Hepatocyte (in vitro differentiated cells): ENCODE data around the gene IMMP2L. TPM values are rescaled to one million over a fixed set of nuclear protein-coding genes. Genes with fewer than 3 reads are reported as not detected.

Experiments
- DNase-seq: peaks from one replicate; pipeline ENCODE4 v3.0.0-alpha.2; 2016; ENCODE audit warnings: low spot score
- H2AFZ ChIP-seq: fragments of 200-600 bp; sonication (generic); 2 replicates; pipeline ENCODE4 v1.6.0; 2016; ENCODE audit warnings: antibody characterized with exemption, mild to moderate bottlenecking
- H3K27ac ChIP-seq: fragments of 200-600 bp; sonication (generic); 2 replicates; pipeline ENCODE4 v1.5.1; 2016; ENCODE audit warnings: mild to moderate bottlenecking
- H3K27me3 ChIP-seq: fragments of 200-600 bp; sonication (generic); 2 replicates; pipeline ENCODE4 v1.6.1; 2016
- H3K36me3 ChIP-seq: fragments of 200-600 bp; sonication (generic); replicated peaks from 2 replicates; pipeline ENCODE4 v1.5.1; 2016; ENCODE audit warnings: low read depth; ENCODE audit not compliant: insufficient read depth
- H3K4me1 ChIP-seq: fragments of 200-600 bp; sonication (generic); 2 replicates; pipeline ENCODE4 v1.5.1; 2016; ENCODE audit warnings: mild to moderate bottlenecking, moderate library complexity; ENCODE audit not compliant: insufficient read depth
- H3K4me2 ChIP-seq: fragments of 200-600 bp; sonication (generic); 2 replicates; pipeline ENCODE4 v1.6.0; 2016
- H3K4me3 ChIP-seq: fragments of 200-600 bp; sonication (generic); 2 replicates; pipeline ENCODE4 v1.5.1; 2016; ENCODE audit warnings: mild to moderate bottlenecking
- H3K79me2 ChIP-seq: fragments of 200-600 bp; sonication (generic); 2 replicates; pipeline ENCODE4 v1.6.0; 2017; ENCODE audit warnings: mild to moderate bottlenecking
- H3K9me2 ChIP-seq: fragments of 200-600 bp; sonication (generic); replicated peaks from 2 replicates; pipeline ENCODE4 v1.6.0; 2017; ENCODE audit warnings: mild to moderate bottlenecking; ENCODE audit not compliant: insufficient read depth
- H3K9me3 ChIP-seq: fragments of 200-600 bp; sonication (generic); 2 replicates; pipeline ENCODE4 v1.5.1; 2016; ENCODE audit warnings: low read depth, mild to moderate bottlenecking
- H4K20me1 ChIP-seq: fragments of 200-600 bp; sonication (generic); 2 replicates; pipeline ENCODE4 v1.6.0; 2016; ENCODE audit warnings: mild to moderate bottlenecking; ENCODE audit not compliant: insufficient read depth, poor library complexity, severe bottlenecking
- EZH2 ChIP-seq: fragments of 200-600 bp; sonication (generic); IDR thresholded peaks from 2 replicates; pipeline ENCODE4 v1.6.1; 2016; ENCODE audit warnings: antibody characterized with exemption, mild to moderate bottlenecking, borderline replicate concordance
- EZH2phosphoT487 ChIP-seq: fragments of 200-600 bp; sonication (generic); IDR thresholded peaks from one replicate; pipeline ENCODE4 v1.6.1; 2018; ENCODE audit warnings: antibody characterized with exemption, mild to moderate bottlenecking, low read depth, moderate library complexity; ENCODE audit not compliant: unreplicated experiment, severe bottlenecking
- WGBS: methylation state at CpG from one replicate; pipeline ENCODE4 v1.1.6; 2016; ENCODE audit warnings: low lambda C conversion rate; ENCODE audit errors: missing lambda C conversion rate; 5-methylcytosine and 5-hydroxymethylcytosine counted together
- polyA plus RNA-seq: library from polyadenylated mRNA; unstranded; fragments of >200 nt; fragmentation: Nextera tagmentation; extraction: Ambion mirVana; gene quantifications from 2 replicates; pipeline ENCODE4 v1.2.1, GENCODE V29; 2016
- total RNA-seq: library from RNA; depleted of rRNA; stranded (reverse); fragments of >200 nt; gene quantifications from 2 replicates; pipeline ENCODE4 v1.2.3, GENCODE V29; 2014
- TF ChIP-seq, protein P1 (sequence below): fragments of 200-600 bp; sonication (generic); IDR thresholded peaks from 2 replicates; pipeline ENCODE4 v1.5.1; 2016; ENCODE audit warnings: antibody characterized with exemption, mild to moderate bottlenecking; ENCODE audit not compliant: poor library complexity

Gene IMMP2L
- total and polyA plus RNA-seq, 2 experiments from 2014 or later = 13.3 to 17.6 TPM

DNA sequence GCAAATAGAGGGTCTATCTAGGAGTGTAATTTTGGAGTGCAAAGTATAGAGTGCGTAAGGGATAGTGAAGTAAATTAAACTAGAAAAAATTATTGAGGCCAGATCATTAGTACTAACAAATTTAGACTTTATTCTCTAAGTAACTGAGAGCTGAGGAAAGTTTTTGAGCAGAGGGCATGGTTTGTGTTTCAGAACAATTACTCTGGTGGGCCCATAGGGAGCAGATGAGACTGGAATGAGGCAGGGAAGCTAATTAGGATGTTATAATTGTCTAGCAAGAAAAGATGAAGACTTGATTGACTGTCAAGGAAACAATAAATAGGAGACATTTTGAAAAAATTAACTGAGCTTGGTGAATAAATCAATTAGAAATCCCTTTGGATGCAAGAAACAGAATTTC lies 37.8 kb upstream of the IMMP2L start:
- Histone ChIP-seq H3K27ac (no peak overlapping the region), H3K4me2 (no peak overlapping the region), H3K9me2 (no peaks in the 10 kb centered on the region), H3K9me3 (no peaks in the 10 kb centered on the region), H3K4me1 (no peaks in the 10 kb centered on the region), H2AFZ (no peak overlapping the region), H3K79me2 (no peaks in the 10 kb centered on the region), H3K27me3 (no peaks in the 10 kb centered on the region), H3K36me3 (no peaks in the 10 kb centered on the region), H4K20me1 (no peaks in the 10 kb centered on the region), H3K4me3 (no peak overlapping the region)
- 93% methylated on average over 1 of the region's 1 CpG for WGBS
- TF ChIP-seq EZH2phosphoT487 (no peak), EZH2 (no peak)
- TF ChIP-seq, protein P1, sequence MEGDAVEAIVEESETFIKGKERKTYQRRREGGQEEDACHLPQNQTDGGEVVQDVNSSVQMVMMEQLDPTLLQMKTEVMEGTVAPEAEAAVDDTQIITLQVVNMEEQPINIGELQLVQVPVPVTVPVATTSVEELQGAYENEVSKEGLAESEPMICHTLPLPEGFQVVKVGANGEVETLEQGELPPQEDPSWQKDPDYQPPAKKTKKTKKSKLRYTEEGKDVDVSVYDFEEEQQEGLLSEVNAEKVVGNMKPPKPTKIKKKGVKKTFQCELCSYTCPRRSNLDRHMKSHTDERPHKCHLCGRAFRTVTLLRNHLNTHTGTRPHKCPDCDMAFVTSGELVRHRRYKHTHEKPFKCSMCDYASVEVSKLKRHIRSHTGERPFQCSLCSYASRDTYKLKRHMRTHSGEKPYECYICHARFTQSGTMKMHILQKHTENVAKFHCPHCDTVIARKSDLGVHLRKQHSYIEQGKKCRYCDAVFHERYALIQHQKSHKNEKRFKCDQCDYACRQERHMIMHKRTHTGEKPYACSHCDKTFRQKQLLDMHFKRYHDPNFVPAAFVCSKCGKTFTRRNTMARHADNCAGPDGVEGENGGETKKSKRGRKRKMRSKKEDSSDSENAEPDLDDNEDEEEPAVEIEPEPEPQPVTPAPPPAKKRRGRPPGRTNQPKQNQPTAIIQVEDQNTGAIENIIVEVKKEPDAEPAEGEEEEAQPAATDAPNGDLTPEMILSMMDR = no peak
- no peak for DNase-seq

DNA sequence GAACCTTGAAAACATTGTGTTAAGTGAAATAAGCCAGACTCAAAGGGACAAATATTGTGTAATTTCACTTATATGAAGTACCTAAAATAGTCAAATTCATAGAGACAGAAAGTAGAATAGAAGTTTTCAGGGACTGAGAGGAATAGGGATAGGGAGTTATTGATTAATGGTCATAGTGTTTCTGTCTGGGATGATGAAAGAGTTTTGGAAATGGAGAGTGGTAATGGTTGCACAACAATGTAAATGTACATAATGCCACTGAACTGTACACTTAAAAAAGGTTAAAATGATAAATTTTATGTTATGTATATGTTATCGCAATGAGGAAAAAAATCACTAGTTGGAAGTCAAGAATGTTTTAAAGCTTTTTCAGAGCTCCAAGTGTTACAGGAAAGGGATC lies 33.5 kb upstream of the IMMP2L start:
- H3K4me3 ChIP-seq = no peak overlapping the region
- H3K4me2 ChIP-seq = no peak overlapping the region
- H3K36me3 ChIP-seq = no peaks in the 10 kb centered on the region
- WGBS = 91% methylated on average over 1 of the region's 1 CpG
- H3K79me2 ChIP-seq = no peaks in the 10 kb centered on the region
- H3K4me1 ChIP-seq = no peaks in the 10 kb centered on the region
- no peak for DNase-seq
- H3K9me3 ChIP-seq = no peaks in the 10 kb centered on the region
- H4K20me1 ChIP-seq = no peaks in the 10 kb centered on the region
- no peak overlapping the region for H2AFZ ChIP-seq
- H3K27me3 ChIP-seq = no peaks in the 10 kb centered on the region
- TF ChIP-seq, protein P1 = no peak
- TF ChIP-seq EZH2 = no peak
- no peak overlapping the region for H3K27ac ChIP-seq
- H3K9me2 ChIP-seq = no peaks in the 10 kb centered on the region

DNA sequence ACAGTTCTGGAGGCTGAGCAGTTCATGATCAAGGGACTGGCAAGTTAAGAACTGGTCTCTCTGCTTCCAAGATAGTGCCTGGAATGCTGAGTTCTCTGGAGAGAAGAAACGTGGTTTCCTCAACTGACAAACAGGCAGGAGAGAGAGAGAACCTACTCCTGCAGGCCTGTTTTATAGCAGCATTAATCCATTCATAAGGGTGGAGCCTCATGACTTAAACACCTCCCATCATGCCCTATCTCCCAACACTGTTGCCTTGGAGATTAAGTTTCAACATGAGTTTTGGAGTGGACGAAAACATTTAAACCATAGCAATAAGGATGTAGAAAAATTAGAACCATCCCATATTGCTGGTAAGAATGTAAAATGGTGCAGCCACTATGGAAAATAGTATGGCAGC lies 32.3 kb upstream of the IMMP2L start:
- Histone ChIP-seq H3K9me2 (no peaks in the 10 kb centered on the region), H3K27me3 (no peaks in the 10 kb centered on the region), H3K4me3 (no peak overlapping the region), H3K9me3 (no peaks in the 10 kb centered on the region), H3K79me2 (no peaks in the 10 kb centered on the region), H2AFZ (no peak overlapping the region), H3K4me2 (no peak overlapping the region), H3K4me1 (no peaks in the 10 kb centered on the region), H4K20me1 (no peaks in the 10 kb centered on the region), H3K36me3 (no peaks in the 10 kb centered on the region), H3K27ac (no peak overlapping the region)
- TF ChIP-seq EZH2 = no peak
- TF ChIP-seq, protein P1 = no peak
- no peak for TF ChIP-seq EZH2phosphoT487
- WGBS = 64% methylated on average over 2 of the region's 2 CpGs
- no peak for DNase-seq

DNA sequence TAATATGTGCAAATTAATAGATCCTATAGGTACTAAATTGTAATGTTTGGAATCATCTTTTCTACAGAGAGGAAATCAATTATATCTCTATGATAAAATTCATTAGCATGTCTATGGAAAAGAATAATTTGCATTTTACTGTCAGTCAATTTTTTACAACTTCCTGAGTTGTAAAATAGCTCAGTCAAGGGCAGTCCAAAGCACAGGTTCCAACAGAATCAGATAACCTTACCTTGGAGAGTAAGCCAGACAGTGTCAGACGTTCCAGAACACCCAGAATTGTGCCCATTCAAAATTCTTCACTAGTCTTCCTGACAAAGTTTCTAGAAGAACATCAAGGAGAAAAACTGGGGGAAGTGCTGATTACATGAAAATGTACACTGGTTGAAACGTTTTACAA lies 31.1 kb upstream of the IMMP2L start:
- TF ChIP-seq, protein P1 = no peak
- no peak for TF ChIP-seq EZH2phosphoT487
- TF ChIP-seq EZH2 = no peak
- whole genome bisulfite sequencing = 41% methylated on average over 2 of the region's 2 CpGs

More for the DNA sequence above, 31.1 kb upstream of the IMMP2L start:
- Histone ChIP-seq H3K27ac (no peak overlapping the region), H4K20me1 (no peaks in the 10 kb centered on the region), H2AFZ (no peak overlapping the region), H3K79me2 (no peaks in the 10 kb centered on the region), H3K9me3 (no peaks in the 10 kb centered on the region), H3K9me2 (no peaks in the 10 kb centered on the region), H3K4me2 (no peak overlapping the region), H3K27me3 (no peaks in the 10 kb centered on the region), H3K4me1 (no peaks in the 10 kb centered on the region), H3K36me3 (no peaks in the 10 kb centered on the region), H3K4me3 (no peak overlapping the region)
- DNase-seq = no peak
